Stimulated activated CD4-positive, alpha-beta T cell treated with anti-CD3 and anti-CD28 coated beads, Interleukin-2, amount 100 ng/mL, for 4 hours (primary cell): Measurements from ENCODE around the gene FAM181A.

Source experiments
- DNase-seq: peaks from one replicate; pipeline ENCODE4 v3.0.0-alpha.2; 2020; ENCODE audit warnings: low read depth

Gene FAM181A

GRCh38 chr14:93903342-93904184 lies 23.6 kb upstream of the FAM181A start:
- DNase-seq = no peak

DNA sequence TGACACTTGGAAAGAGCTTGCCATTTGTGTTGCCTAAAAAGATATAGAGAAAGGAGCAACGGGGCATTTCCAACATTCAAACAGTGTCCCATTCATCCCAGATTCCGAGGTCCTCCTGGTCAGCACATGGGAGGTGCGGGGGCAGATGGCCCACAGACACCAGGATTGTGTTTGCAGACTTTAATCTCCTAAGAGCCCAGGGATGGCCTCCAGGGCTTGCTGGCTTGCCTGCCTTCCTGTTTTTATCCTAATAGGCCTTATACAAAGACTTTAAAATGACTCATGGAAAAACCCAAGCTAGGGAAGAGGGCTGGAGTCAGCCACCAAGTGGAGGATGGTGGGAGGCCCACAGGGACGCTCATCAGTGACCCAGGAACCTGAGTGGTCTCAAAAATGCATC lies 21.5 kb upstream of the FAM181A start:
- no peak for DNase-seq

DNA sequence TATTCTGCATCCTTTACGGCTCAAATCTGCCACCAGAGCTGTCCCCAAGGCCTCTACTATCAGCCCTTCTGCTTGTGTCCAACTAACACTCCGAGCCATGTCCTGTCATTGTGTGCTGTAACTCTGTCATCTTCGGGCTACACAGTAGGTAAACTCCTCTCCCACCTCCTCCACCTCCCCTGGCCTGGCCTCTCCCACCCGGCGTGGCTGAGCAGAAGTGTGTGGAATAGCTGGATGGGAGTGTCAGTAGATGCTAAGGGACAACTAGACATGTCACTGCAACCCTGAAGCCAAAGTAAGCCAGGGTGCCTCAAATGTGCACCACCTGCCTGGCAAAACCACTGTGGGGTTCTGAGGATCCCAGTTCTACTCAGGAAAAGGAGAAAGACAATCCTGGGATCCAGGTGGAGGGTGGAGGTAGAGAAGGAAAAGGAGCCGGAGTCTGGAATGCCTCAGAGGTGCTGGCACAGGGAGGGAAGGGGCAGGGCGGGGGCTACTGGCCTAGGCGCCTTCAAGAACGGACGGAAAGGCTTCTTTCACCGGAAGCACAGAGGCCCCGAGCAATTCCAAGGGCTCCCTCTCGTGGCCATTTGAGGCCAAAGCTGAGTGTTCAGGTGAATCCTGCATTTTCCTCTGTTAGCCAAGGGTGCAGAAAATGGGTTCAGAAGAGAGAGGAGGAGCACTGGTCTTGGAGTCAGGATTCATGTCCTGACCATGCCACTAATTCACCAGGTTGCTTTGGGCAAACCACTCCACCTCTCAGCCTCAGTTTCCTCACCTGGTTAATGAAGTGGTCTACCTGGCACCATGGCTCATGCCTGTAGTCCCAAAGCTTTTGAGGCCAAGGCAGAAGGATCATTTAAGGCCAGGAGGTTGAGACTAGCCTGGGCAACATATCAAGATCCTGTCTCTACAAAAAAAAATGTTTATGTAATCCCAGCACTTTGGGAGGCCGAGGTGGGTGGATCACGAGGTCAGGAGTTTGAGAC lies 20.5 kb upstream of the FAM181A start:
- peak; percentile 18 for DNase-seq

GRCh38 chr14:93909429-93910128 lies 17.6 kb upstream of the FAM181A start:
- DNase-seq = no peak

GRCh38 chr14:93911975-93912615 lies 15.0 kb upstream of the FAM181A start:
- DNase-seq = no peak

DNA sequence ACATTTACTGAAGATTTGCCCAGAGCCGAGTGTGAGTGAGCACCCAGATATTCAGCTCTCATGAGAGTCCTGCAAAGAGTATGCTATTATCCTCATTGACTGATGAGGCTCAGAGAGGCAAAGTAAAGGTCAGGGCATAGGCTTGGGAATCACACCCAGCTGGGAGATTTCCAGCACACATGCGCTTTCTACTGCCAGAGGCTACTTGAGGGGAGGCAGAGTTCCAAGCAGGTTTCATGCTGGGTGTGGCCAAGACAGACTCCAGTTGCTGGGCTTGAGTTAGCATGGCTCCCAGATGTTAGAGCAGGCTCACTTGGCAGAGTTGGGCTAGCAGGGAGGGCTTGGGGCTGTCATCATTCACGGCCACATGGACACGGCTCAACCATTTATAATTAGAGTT lies 14.4 kb upstream of the FAM181A start:
- no peak for DNase-seq

- DNase-seq = no peak
Observed at GRCh38 chr14:93914278-93914677, 12.9 kb upstream of the FAM181A start.

DNA sequence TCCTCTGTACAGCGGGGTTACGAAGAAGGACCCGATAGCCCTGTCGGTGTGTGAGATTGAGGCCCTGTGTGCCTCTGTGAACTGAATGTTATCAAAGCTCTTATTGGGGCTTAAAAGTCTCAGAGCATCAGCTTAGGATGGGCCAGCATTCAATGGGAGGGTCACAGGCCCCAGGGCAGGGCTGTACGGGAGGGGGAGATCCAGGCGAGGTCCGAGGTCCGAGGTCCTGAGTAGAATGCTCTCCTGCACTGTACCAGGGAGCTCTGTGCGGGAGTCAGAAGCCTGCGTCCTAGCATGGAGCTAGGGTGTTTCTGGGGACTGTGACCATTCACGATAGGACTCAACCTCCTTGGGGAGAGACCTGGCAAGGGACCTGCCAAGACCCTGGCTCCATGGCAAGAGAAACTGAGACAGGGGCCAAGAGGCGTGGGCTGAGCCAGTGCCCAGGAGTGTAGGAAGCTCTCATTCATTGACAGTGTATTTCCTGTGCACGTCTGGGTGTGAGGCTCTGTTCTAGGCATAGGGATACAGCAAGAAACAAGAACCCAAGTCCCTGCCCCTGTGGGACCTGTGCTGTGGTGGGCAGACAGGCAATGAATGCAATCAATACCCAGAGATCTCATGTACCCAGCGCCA lies 12.0 kb upstream of the FAM181A start:
- no peak for DNase-seq

DNA sequence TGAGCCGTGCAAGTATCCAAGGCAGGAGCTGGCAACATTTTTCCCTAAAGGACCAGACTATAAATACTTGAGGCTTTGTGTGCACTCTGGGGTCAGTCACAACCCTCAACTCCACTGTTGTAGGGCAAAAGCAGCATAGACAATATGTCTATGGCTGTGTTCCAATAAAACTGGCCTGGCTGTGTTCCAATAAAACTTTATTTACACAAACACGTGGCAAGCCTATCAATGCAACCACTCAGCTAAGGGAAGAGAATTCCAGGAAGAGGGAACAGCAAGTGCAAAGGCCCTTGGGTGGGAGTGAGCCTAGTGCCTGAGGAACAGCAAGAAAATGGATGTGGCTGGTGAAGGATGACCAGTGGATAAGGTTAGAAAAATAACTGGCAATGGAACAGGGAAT lies 11.3 kb upstream of the FAM181A start:
- no peak for DNase-seq

- DNase-seq = no peak
Observed at GRCh38 chr14:93916498-93916897, 10.6 kb upstream of the FAM181A start.

GRCh38 chr14:93917141-93917540 lies 10.0 kb upstream of the FAM181A start:
- DNase-seq = no peak

GRCh38 chr14:93921001-93921806 lies 5.9 kb upstream of the FAM181A start:
- no peak for DNase-seq

DNA sequence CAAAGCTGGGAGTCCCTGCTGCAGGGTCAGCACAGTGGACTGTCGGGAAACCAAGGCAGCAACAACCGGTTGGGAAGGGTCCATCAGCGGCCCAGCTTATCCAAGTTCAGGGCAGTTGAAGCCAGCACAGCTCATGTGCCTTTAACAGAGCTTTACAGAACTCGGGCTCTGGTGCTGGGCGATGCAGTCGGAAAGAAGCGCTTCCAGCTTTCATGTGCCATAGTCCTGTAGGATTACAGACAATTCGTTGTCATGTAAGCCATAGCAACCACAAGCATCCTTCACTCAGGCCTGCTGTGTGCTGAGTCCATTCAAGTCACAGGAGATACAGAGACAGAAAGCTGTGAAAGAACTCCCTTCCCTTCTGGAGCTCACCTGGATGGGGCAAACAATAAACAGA lies 3.5 kb upstream of the FAM181A start:
- DNase-seq = no peak

DNA sequence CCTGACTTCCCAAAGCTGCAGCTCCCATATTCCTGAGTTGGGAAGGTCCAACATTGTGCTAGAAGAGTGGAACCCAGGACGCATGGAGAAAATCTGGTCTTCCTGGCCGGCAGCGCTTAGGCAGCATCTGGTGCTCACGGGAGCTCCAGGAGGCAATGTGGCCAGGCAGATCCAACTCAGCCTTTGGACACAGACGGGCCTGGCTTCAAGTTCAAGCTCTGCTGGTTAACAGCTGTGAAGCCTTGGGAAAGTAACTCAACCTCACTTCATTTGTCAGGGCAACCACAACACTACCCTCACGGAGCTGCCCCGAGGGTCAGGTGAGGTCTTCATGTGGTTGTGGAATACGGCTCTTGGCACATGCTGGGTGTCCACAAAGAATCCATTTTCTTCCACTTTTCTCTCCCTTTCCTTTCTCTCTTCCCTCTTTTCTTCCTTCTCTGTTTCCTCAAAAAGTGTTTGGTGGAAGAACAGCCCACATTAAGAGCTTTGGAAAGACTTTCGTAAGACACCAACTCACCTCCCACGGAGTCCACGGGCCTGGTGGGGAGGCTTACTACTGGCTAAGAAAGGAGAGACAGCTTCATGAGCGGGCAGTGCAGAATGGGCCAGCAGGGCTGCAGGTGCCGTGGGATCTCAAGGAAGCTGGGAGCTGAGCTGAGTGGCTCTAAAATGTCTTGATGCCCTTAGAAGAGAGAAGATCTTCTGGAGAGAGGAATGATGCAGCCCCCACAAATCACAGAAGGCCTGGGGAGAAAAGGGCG lies 2.4 kb upstream of the FAM181A start:
- DNase-seq = no peak

GRCh38 chr14:93925374-93925895 lies 1.7 kb upstream of the FAM181A start:
- DNase-seq = no peak

GRCh38 chr14:93926245-93926872 lies 785 bp upstream of the FAM181A start:
- no peak for DNase-seq

DNA sequence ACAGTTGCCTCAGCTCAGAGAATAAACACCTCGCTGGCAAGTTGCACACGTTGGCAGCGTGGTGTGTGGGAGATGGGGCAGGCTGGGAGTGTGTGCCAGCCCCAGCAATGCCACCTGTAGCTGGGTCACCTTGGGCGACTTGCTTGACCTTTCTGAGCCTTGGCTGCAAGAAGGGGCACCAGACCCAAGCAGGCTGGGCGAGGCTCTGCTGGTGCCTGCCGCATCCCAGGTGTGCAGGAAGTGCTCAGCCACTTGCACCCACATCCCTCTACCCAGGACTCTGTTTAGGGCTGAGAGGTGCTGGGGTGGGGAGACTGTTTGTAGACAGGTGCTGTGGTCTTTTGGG lies 629 bp downstream of the FAM181A start:
- DNase-seq = no peak

DNA sequence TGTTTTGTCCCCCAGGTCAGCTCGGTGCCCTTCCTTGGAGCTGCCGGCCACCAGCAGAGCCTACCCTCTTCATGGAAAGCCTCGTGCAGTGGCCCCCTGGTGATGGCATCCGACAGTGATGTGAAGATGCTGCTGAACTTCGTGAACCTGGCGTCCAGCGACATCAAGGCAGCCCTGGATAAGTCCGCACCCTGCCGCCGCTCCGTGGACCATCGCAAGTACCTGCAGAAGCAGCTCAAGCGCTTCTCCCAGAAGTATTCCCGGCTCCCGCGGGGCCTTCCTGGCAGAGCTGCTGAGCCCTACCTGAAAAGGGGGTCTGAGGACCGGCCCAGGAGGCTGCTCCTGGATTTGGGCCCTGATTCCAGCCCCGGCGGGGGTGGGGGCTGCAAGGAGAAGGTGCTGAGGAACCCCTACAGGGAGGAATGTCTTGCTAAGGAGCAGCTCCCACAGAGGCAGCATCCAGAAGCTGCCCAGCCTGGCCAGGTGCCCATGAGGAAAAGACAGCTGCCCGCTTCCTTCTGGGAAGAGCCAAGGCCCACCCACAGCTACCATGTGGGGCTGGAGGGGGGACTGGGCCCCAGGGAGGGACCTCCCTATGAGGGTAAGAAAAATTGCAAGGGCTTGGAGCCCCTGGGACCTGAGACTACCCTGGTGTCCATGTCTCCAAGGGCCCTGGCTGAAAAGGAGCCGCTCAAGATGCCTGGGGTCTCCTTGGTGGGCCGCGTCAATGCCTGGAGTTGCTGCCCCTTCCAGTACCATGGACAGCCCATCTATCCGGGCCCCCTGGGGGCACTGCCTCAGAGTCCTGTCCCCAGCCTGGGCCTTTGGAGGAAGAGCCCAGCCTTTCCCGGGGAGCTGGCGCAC lies 1.3 kb downstream of the FAM181A start:
- no peak for DNase-seq
